HG03103 (cell line): ENCODE measurements around the gene CDH9.

Experiments used
- ATAC-seq: cut with Tn5 transposase; IDR thresholded peaks from one replicate; pipeline ENCODE4 v1.9.1; 2021; ENCODE audit warnings: low read depth; ENCODE audit not compliant: unreplicated experiment

Gene CDH9

DNA sequence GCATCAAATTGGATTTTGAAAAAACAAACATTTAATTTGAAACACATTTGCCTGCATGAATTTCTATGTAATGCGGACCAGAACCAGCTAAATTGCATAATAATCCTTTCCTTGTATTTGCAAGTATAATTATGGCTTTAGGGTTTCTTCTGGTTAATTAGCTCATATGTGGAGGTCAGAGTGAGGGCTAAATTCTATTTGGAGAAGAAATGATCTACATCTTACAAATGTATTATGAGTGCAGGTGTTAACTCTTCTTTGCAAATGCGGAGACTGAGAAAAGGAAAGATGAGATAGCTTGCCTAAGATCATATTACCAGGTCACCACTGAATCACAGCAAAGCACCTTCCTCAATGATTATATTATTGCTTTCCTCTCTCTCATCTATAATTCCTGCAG is 194.7 kb downstream of the CDH9 start:
- no peak for ATAC-seq

- ATAC-seq = no peak
Observed at GRCh38 chr5:26833596-26833995, 204.8 kb downstream of the CDH9 start.
